Panc1 (cell line): ENCODE data around the gene LEFTY2. TPM values are rescaled to one million over a fixed set of nuclear protein-coding genes. Genes with fewer than 3 reads are reported as not detected.
"Not testable (repeated sequence)": the region's sequence is repeated elsewhere in the genome, so short reads cannot be mapped to it uniquely, and the experiment has no call there.

Source experiments
- ATAC-seq: fragments of 200-7000 bp; cut with Tn5 transposase; 2 replicates; pipeline ENCODE4 v1.9.1; 2020; ENCODE audit warnings: mild to moderate bottlenecking, moderate library complexity
- BruUV-seq: library from RNA; stranded (reverse); fragments of 400-500 nt; replicated peaks from 2 replicates; lab custom pipeline; 2021; lab: Mats Ljungman, UMichigan
- CTCF ChIA-PET: fragments of 300-600 bp; sonication (Branson Sonifier 250); formaldehyde crosslinking; loops from one replicate; lab custom pipeline; 2022; ENCODE audit warnings: antibody characterized with exemption; lab: Charles Lee
- POLR2A ChIA-PET: fragments of 300-600 bp; sonication (Branson Sonifier 250); formaldehyde crosslinking; loops from one replicate; lab custom pipeline; 2022; ENCODE audit warnings: antibody characterized with exemption; lab: Charles Lee
- DNase-seq: peaks from one replicate; pipeline ENCODE4 v3.0.0-alpha.2; 2010; ENCODE audit warnings: low read depth, low spot score
- H3K27ac ChIP-seq: 2 replicates; pipeline ENCODE4 v1.5.1; 2011; ENCODE audit warnings: mild to moderate bottlenecking, low read length, inconsistent platforms
- H3K27me3 ChIP-seq: fragments of 200-500 bp; sonication (Bioruptor generic); 2 replicates; pipeline ENCODE4 v1.6.0; 2014; ENCODE audit warnings: low read length, inconsistent platforms; ENCODE audit not compliant: control insufficient read depth, insufficient read depth
- H3K36me3 ChIP-seq: fragments of 200-500 bp; sonication (Bioruptor generic); 2 replicates; pipeline ENCODE4 v1.5.1; 2014; ENCODE audit warnings: inconsistent platforms, mild to moderate bottlenecking, low read length, moderate library complexity; ENCODE audit not compliant: control insufficient read depth, insufficient read depth
- H3K4me1 ChIP-seq: 2 replicates; pipeline ENCODE4 v1.5.1; 2011; ENCODE audit warnings: inconsistent platforms, mild to moderate bottlenecking, low read length, moderate library complexity; ENCODE audit not compliant: control insufficient read depth, insufficient read depth
- H3K4me3 ChIP-seq, 2 experiments: 2 replicates each; pipeline ENCODE4 v1.5.1; 2011 to 2012; ENCODE audit warnings: low read depth in 2 of 2, low read length in 2 of 2, mild to moderate bottlenecking in 2 of 2, inconsistent platforms in 1 of 2, moderate library complexity in 1 of 2
- H3K9me3 ChIP-seq: fragments of 200-500 bp; sonication (Bioruptor generic); 2 replicates; pipeline ENCODE4 v1.5.1; 2014; ENCODE audit warnings: low read depth, mild to moderate bottlenecking, inconsistent platforms, low read length, moderate library complexity; ENCODE audit not compliant: control insufficient read depth, insufficient read depth
- POLR2AphosphoS5 ChIP-seq: IDR thresholded peaks from 2 replicates; pipeline ENCODE4 v1.6.1; 2012; ENCODE audit warnings: mild to moderate bottlenecking, low read depth, low read length, moderate library complexity
- SIN3A ChIP-seq: IDR thresholded peaks from 2 replicates; pipeline ENCODE4 v1.6.1; 2012; ENCODE audit warnings: low read depth, mild to moderate bottlenecking, low read length, moderate library complexity, borderline replicate concordance; ENCODE audit not compliant: insufficient read depth
- TCF7L2 ChIP-seq: IDR thresholded peaks from 2 replicates; pipeline ENCODE4 v1.6.1; 2011; ENCODE audit warnings: mild to moderate bottlenecking, low read depth, low read length, inconsistent platforms
- in situ Hi-C: cut with HindIII; loops from 2 replicates; pipeline ENCODE4 v1.10.0; 2016; ENCODE audit warnings: low sequenced_read_pairs, low pct_unique_long_range_greater_than_20kb
- intact Hi-C: fragments of 100-400 bp; cut with micrococcal nuclease; formaldehyde crosslinking; loops from one replicate; pipeline ENCODE4 v1.10.0; 2022; ENCODE audit not compliant: unreplicated experiment
- total RNA-seq: library from RNA; stranded (reverse); gene quantifications from one replicate; pipeline ENCODE4 v1.2.1, GENCODE V29; 2021; ENCODE audit not compliant: unreplicated experiment
- TF ChIP-seq, protein P1 (sequence below): fragments of 450-650 bp; IDR thresholded peaks from 2 replicates; pipeline ENCODE4 v1.5.1; 2017; ENCODE audit warnings: mild to moderate bottlenecking
- TF ChIP-seq, protein P2 (sequence below), 2 experiments: IDR thresholded peaks; 2 replicates each; pipeline ENCODE4 v1.6.1; 2011 to 2012; ENCODE audit warnings: low read depth in 2 of 2, control low read depth in 1 of 2, low read length in 1 of 2, mild to moderate bottlenecking in 1 of 2, moderate library complexity in 1 of 2; ENCODE audit not compliant: insufficient read depth in 1 of 2

LEFTY2 gene
- total RNA-seq, 1 experiment from 2014 or later: not detected

DNA sequence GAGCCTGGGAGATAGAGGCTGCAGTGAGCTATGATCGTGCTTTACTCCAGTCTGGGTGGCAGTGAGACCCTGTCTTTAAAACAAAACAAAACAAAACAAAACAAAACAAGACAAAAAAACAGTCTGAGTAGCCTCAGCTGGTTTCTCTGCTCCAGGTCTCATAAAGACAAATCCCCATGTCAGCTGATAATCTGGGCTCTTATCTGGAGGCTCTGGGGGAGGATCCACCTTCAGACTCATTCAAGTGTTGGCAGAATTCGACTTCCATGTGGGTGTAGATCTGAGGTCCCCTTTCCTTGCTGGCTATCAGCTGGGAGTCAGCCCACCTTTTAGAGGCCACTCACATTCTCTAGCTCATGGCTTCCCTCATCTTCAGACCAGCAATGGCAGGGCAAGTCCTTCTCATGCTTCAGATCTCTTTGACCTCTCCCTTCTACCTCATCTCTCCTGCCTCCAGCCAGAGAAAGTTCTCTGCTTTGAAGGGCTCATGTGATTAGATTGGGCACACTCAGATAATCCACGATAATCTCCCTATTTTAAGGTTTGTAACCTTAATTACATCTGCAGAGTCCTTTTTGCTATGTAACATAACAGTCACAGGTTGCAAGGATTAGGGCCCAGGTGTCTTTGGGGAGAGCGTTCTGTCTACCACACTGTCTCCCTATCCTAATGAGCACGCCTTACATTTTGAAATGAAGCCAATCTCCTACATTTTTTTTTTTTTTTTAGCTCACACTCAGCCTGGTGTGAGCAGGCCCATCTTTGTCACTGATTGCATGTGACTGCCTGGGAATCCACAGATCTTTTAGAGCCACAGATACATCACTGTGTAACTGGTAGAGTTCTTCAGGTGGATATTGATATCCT, 9.5 kb downstream of the LEFTY2 start:
- CTCF ChIA-PET: interaction anchor here (0.5 to 1.2 kb wide), 3 partner anchors 11 to 110 kb away, joined by 3 to 8 read pairs (median 3); no protein-coding TSS in a partner anchor

DNA sequence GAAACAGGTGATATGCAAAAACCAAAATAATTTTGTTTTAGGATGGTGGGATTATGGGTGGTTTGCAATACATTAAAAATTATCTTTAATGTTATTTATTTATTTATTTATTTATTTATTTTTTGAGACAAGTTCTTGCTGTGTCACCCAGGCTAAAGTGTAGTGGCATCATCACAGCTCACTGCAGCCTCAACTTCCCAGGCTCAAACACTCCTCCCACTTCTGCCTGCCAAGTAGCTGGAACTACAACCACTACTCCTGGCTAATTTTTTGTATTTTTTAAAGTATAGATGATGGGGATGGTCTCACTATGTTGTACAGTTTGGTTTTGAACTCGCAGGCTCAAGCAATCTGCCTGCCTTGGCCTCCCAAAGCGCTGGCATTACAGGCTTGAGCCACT, 10.5 kb downstream of the LEFTY2 start:
- POLR2A ChIA-PET: interaction anchor here (0.6 kb wide), 1 partner anchor 137 kb away, joined by 3 read pairs; no protein-coding TSS in a partner anchor
- CTCF ChIA-PET: interaction anchor here (0.5 to 0.7 kb wide), 2 partner anchors 109 to 276 kb away, joined by 3 to 11 read pairs; no protein-coding TSS in a partner anchor
- no TSS peak for BruUV-seq
- H3K27me3 ChIP-seq: no peaks in the 10 kb centered on the region
- no peaks in the 10 kb centered on the region for H3K9me3 ChIP-seq
- ATAC-seq (no peak), DNase-seq (no peak)
- TF ChIP-seq POLR2AphosphoS5 (no peak), SIN3A (no peak)
- in situ Hi-C loops (no loop called here), intact Hi-C loops (no loop called here)
- H3K27ac ChIP-seq: no peak overlapping the region
- no peak overlapping the region for H3K4me3 ChIP-seq
- H3K36me3 ChIP-seq: no peaks in the 10 kb centered on the region
- H3K4me1 ChIP-seq: no peaks in the 10 kb centered on the region

More for the DNA sequence above, 9.5 kb downstream of the LEFTY2 start:
- DNase-seq (no peak), ATAC-seq (no peak)
- H3K9me3 ChIP-seq: no peaks in the 10 kb centered on the region
- H3K27me3 ChIP-seq: no peaks in the 10 kb centered on the region
- H3K4me3 ChIP-seq: no peak overlapping the region
- TF ChIP-seq, protein P1, sequence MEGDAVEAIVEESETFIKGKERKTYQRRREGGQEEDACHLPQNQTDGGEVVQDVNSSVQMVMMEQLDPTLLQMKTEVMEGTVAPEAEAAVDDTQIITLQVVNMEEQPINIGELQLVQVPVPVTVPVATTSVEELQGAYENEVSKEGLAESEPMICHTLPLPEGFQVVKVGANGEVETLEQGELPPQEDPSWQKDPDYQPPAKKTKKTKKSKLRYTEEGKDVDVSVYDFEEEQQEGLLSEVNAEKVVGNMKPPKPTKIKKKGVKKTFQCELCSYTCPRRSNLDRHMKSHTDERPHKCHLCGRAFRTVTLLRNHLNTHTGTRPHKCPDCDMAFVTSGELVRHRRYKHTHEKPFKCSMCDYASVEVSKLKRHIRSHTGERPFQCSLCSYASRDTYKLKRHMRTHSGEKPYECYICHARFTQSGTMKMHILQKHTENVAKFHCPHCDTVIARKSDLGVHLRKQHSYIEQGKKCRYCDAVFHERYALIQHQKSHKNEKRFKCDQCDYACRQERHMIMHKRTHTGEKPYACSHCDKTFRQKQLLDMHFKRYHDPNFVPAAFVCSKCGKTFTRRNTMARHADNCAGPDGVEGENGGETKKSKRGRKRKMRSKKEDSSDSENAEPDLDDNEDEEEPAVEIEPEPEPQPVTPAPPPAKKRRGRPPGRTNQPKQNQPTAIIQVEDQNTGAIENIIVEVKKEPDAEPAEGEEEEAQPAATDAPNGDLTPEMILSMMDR: no peak
- no peak for TF ChIP-seq TCF7L2
- no peak for TF ChIP-seq POLR2AphosphoS5
- TF ChIP-seq SIN3A: no peak
- TF ChIP-seq, protein P2, sequence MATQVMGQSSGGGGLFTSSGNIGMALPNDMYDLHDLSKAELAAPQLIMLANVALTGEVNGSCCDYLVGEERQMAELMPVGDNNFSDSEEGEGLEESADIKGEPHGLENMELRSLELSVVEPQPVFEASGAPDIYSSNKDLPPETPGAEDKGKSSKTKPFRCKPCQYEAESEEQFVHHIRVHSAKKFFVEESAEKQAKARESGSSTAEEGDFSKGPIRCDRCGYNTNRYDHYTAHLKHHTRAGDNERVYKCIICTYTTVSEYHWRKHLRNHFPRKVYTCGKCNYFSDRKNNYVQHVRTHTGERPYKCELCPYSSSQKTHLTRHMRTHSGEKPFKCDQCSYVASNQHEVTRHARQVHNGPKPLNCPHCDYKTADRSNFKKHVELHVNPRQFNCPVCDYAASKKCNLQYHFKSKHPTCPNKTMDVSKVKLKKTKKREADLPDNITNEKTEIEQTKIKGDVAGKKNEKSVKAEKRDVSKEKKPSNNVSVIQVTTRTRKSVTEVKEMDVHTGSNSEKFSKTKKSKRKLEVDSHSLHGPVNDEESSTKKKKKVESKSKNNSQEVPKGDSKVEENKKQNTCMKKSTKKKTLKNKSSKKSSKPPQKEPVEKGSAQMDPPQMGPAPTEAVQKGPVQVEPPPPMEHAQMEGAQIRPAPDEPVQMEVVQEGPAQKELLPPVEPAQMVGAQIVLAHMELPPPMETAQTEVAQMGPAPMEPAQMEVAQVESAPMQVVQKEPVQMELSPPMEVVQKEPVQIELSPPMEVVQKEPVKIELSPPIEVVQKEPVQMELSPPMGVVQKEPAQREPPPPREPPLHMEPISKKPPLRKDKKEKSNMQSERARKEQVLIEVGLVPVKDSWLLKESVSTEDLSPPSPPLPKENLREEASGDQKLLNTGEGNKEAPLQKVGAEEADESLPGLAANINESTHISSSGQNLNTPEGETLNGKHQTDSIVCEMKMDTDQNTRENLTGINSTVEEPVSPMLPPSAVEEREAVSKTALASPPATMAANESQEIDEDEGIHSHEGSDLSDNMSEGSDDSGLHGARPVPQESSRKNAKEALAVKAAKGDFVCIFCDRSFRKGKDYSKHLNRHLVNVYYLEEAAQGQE (IDR thresholded peaks at IDR 0.05; ENCODE audit: insufficient read depth in 1 of 2, low read depth in 2 of 2, low read length in 1 of 2): no peak
- H3K4me1 ChIP-seq: no peaks in the 10 kb centered on the region
- POLR2A ChIA-PET: interaction anchor here (0.6 kb wide), 1 partner anchor 9 kb away, joined by 4 read pairs; no protein-coding TSS in a partner anchor
- no peaks in the 10 kb centered on the region for H3K36me3 ChIP-seq
- no peak overlapping the region for H3K27ac ChIP-seq
- in situ Hi-C loops: no loop called here
- intact Hi-C loops: no loop called here
- no TSS peak for BruUV-seq

DNA sequence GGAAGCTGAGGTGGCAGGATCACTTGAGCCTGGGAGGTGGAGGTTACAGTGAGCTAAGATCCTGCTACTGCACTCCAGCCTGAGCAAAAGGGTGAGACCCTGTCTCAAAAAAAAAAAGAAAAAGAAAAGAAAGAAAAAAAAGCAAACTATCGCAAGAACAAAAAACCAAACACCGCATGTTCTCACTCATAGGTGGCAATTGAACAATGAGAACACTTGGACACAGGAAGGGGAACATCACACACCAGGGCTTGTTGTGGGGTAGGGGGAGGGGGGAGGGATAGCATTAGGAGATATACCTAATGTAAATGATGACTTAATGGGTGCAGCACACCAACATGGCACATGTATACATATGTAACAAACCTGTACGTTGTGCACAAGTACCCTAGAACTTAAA, 11.6 kb downstream of the LEFTY2 start:
- in situ Hi-C loops, H3K27me3 ChIP-seq, H3K9me3 ChIP-seq, H3K4me1 ChIP-seq, DNase-seq, H3K36me3 ChIP-seq, BruUV-seq, ATAC-seq, H3K27ac ChIP-seq, CTCF ChIA-PET, intact Hi-C loops, H3K4me3 ChIP-seq: not testable (repeated sequence)
- POLR2A ChIA-PET: interaction anchor here (0.7 kb wide), 1 partner anchor 32 kb away, joined by 3 read pairs; no protein-coding TSS in a partner anchor
